SK-N-SH (cell line): ENCODE measurements around the gene TDRD9.

ENCODE experiments used
- CTCF ChIP-seq: fragments of 200-600 bp; sonication (generic); IDR thresholded peaks from 2 replicates; pipeline ENCODE4 v1.6.1; 2017; ENCODE audit warnings: antibody characterized with exemption, mild to moderate bottlenecking, moderate library complexity
- EP300 ChIP-seq, 2 experiments: IDR thresholded peaks; 2 replicates each; pipeline versions ENCODE4 v1.4.0 to v1.6.1; 2012; ENCODE audit warnings: borderline replicate concordance in 1 of 2, low read depth in 1 of 2, low read length in 1 of 2
- FOXM1 ChIP-seq: IDR thresholded peaks from 2 replicates; pipeline ENCODE4 v1.4.0; 2012; ENCODE audit warnings: low read depth, mild to moderate bottlenecking
- JUND ChIP-seq: IDR thresholded peaks from 2 replicates; pipeline ENCODE4 v1.4.0; 2012
- MAX ChIP-seq: IDR thresholded peaks from 2 replicates; pipeline ENCODE4 v1.4.0; 2012; ENCODE audit warnings: low read depth
- MEF2A ChIP-seq: IDR thresholded peaks from 2 replicates; pipeline ENCODE4 v1.4.0; 2012; ENCODE audit warnings: low read depth, borderline replicate concordance
- MXI1 ChIP-seq: IDR thresholded peaks from 2 replicates; pipeline ENCODE4 v1.6.1; 2012; ENCODE audit warnings: mild to moderate bottlenecking, low read depth, low read length, improper control_type of control experiment
- NFIC ChIP-seq: IDR thresholded peaks from 2 replicates; pipeline ENCODE4 v1.4.0; 2012; ENCODE audit warnings: borderline replicate concordance
- POLR2AphosphoS5 ChIP-seq: IDR thresholded peaks from 2 replicates; pipeline ENCODE4 v1.6.1; 2012; ENCODE audit warnings: low read depth, low read length
- RAD21 ChIP-seq: IDR thresholded peaks from 2 replicates; pipeline ENCODE4 v1.6.1; 2012; ENCODE audit warnings: mild to moderate bottlenecking, low read length
- SMC3 ChIP-seq: IDR thresholded peaks from 2 replicates; pipeline ENCODE4 v1.6.1; 2012; ENCODE audit warnings: low read depth, low read length, improper control_type of control experiment
- TAF1 ChIP-seq: IDR thresholded peaks from 2 replicates; pipeline ENCODE4 v1.6.1; 2012; ENCODE audit warnings: low read depth, mild to moderate bottlenecking, low read length, moderate library complexity, borderline replicate concordance
- USF1 ChIP-seq: IDR thresholded peaks from 2 replicates; pipeline ENCODE4 v1.4.0; 2012; ENCODE audit warnings: low read depth, borderline replicate concordance
- ZBTB33 ChIP-seq: IDR thresholded peaks from 2 replicates; pipeline ENCODE4 v1.4.0; 2012; ENCODE audit warnings: low read depth, borderline replicate concordance

GRCh38 chr14:104101086-104101621 lies 172.9 kb downstream of the TDRD9 start:
- TF ChIP-seq NFIC (no peak), CTCF (no peak), TAF1 (no peak), USF1 (no peak), FOXM1 (no peak), MAX (no peak), SMC3 (no peak), JUND (no peak), MEF2A (no peak), RAD21 (no peak), POLR2AphosphoS5 (no peak), EP300 (IDR thresholded peaks at IDR 0.05; ENCODE audit: borderline replicate concordance in 1 of 2, low read depth in 1 of 2, low read length in 1 of 2) (no peak), ZBTB33 (no peak), MXI1 (no peak)
